Measurements from ENCODE around the gene ATP1A3.

DNA sequence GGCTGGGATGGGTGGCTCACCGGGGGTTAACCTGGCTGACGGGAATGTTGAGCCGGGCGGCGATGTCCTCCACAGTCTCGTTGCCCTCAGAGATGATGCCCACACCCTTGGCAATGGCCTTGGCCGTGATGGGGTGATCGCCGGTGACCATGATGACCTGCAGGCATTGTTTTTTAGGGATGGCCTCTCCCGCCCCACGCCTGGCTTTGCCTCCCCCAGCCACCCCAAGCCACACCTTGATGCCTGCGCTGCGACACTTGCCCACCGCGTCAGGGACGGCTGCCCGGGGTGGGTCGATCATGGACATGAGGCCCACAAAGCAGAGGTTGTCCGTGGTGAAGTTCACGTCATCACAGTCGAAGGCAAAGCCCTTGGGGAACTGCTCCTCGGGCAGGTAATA lies 16.1 kb downstream of the ATP1A3 start:
- TF ChIP-seq CTCF (IDR thresholded peaks at IDR 0.05) (no peak), KAT7 (CRISPR knock-in tag; IDR thresholded peaks at IDR 0.05; ENCODE audit: borderline replicate concordance) (no peak), FOXJ3 (CRISPR knock-in tag; IDR thresholded peaks at IDR 0.05; ENCODE audit: borderline replicate concordance) (no peak), NFYB (CRISPR knock-in tag; conservative IDR thresholded peaks at IDR 0.05; ENCODE audit: low read depth) (no peak)
- TF ChIP-seq, protein P1, sequence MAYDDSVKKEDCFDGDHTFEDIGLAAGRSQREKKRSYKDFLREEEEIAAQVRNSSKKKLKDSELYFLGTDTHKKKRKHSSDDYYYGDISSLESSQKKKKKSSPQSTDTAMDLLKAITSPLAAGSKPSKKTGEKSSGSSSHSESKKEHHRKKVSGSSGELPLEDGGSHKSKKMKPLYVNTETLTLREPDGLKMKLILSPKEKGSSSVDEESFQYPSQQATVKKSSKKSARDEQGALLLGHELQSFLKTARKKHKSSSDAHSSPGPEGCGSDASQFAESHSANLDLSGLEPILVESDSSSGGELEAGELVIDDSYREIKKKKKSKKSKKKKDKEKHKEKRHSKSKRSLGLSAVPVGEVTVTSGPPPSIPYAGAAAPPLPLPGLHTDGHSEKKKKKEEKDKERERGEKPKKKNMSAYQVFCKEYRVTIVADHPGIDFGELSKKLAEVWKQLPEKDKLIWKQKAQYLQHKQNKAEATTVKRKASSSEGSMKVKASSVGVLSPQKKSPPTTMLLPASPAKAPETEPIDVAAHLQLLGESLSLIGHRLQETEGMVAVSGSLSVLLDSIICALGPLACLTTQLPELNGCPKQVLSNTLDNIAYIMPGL (CRISPR knock-in tag; IDR thresholded peaks at IDR 0.05): no peak
- TF ChIP-seq, protein P2, sequence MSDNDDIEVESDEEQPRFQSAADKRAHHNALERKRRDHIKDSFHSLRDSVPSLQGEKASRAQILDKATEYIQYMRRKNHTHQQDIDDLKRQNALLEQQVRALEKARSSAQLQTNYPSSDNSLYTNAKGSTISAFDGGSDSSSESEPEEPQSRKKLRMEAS (CRISPR knock-in tag; IDR thresholded peaks at IDR 0.05): no peak

All from WTC11 (cell line).